HCT116 (cell line): ENCODE data around the gene IFRD2. TPM values are rescaled to one million over a fixed set of nuclear protein-coding genes. Genes with fewer than 3 reads are reported as not detected.

Source experiments
- ATAC-seq: fragments of 200-7000 bp; cut with Tn5 transposase; 2 replicates; pipeline ENCODE4 v1.9.1; 2020; ENCODE audit warnings: mild to moderate bottlenecking, moderate library complexity
- BruUV-seq: library from RNA; stranded (reverse); fragments of 400-500 nt; replicated peaks from 2 replicates; lab custom pipeline; 2021; lab: Mats Ljungman, UMichigan
- CTCF ChIA-PET: fragments of 300-600 bp; sonication (Branson Sonifier 250); formaldehyde crosslinking; loops from one replicate; lab custom pipeline; 2021; ENCODE audit warnings: antibody characterized with exemption; lab: Charles Lee
- POLR2A ChIA-PET: fragments of 300-600, 350-600 bp; sonication (Branson Sonifier 250); formaldehyde crosslinking; loops from one replicate; lab custom pipeline; 2021; ENCODE audit warnings: antibody characterized with exemption; lab: Charles Lee
- RAD21 ChIA-PET, 2 experiments: fragments of 300-600 bp; sonication (Branson Sonifier 250); formaldehyde crosslinking; loops; one replicate each; lab custom pipeline; 2023; ENCODE audit warnings: low total read pairs in 2 of 2; ENCODE audit not compliant: uncharacterized antibody in 2 of 2, unreplicated experiment in 2 of 2, low non-redundant PET in 1 of 2; lab: Charles Lee
- DNase-seq: peaks from one replicate; pipeline ENCODE4 v3.0.0-alpha.2; 2010; ENCODE audit warnings: low read depth, low spot score
- H2AFZ ChIP-seq: fragments of 200-600 bp; shearing (Covaris generic), sonication (generic); 2 replicates; pipeline ENCODE4 v1.6.1; 2017; ENCODE audit warnings: low read depth, mixed run types, mixed read lengths, antibody characterized with exemption, low read length; ENCODE audit not compliant: poor library complexity, severe bottlenecking
- H3K27ac ChIP-seq: 2 replicates; pipeline ENCODE4 v1.5.1; 2012; ENCODE audit warnings: low read depth, low read length
- H3K27me3 ChIP-seq: fragments of 200-600 bp; sonication (generic); 2 replicates; pipeline ENCODE4 v1.6.1; 2016; ENCODE audit warnings: mixed run types, low read length, mixed read lengths; ENCODE audit not compliant: insufficient read depth
- H3K36me3 ChIP-seq, 2 experiments: fragments of 200-500 bp in 1 of 2; fragments of 200-600 bp in 1 of 2; sonication (Bioruptor generic) in 1 of 2; sonication (generic) in 1 of 2; 2 replicates each; pipeline versions ENCODE4 v1.5.1 to v1.6.1; 2014 to 2016; ENCODE audit warnings: low read length in 2 of 2, inconsistent platforms in 1 of 2, mixed read lengths in 1 of 2, mixed run types in 1 of 2; ENCODE audit not compliant: insufficient read depth in 2 of 2, control insufficient read depth in 1 of 2
- H3K4me1 ChIP-seq, 2 experiments: fragments of 200-600 bp in 1 of 2; sonication (generic) in 1 of 2; 2 replicates each; pipeline versions ENCODE4 v1.5.1 to v1.6.1; 2012 to 2017; ENCODE audit warnings: low read length in 2 of 2, inconsistent platforms in 1 of 2, mild to moderate bottlenecking in 1 of 2, mixed read lengths in 1 of 2, mixed run types in 1 of 2, moderate library complexity in 1 of 2; ENCODE audit not compliant: insufficient read depth in 2 of 2, control insufficient read depth in 1 of 2
- H3K4me2 ChIP-seq: fragments of 200-600 bp; sonication (generic); 2 replicates; pipeline ENCODE4 v1.6.1; 2017; ENCODE audit warnings: mixed run types, low read length, mixed read lengths
- H3K4me3 ChIP-seq, 2 experiments: fragments of 200-600 bp in 1 of 2; sonication (generic) in 1 of 2; replicated peaks in 1 of 2; 2 replicates each; pipeline ENCODE4 v1.5.1; 2011 to 2016; ENCODE audit warnings: low read length in 2 of 2, control low read depth in 1 of 2, low read depth in 1 of 2, mild to moderate bottlenecking in 1 of 2, mixed read lengths in 1 of 2, mixed run types in 1 of 2
- H3K79me2 ChIP-seq: fragments of 200-600 bp; sonication (generic); 2 replicates; pipeline ENCODE4 v1.6.1; 2017; ENCODE audit warnings: mild to moderate bottlenecking, mixed run types, low read length, moderate library complexity, mixed read lengths; ENCODE audit not compliant: insufficient read depth
- H3K9ac ChIP-seq: fragments of 200-600 bp; sonication (generic); 2 replicates; pipeline ENCODE4 v1.6.1; 2016; ENCODE audit warnings: low read length, mixed read lengths
- H3K9me2 ChIP-seq: fragments of 200-600 bp; sonication (generic), shearing (Covaris generic); 2 replicates; pipeline ENCODE4 v1.6.1; 2017; ENCODE audit warnings: mixed run types, mild to moderate bottlenecking, moderate library complexity; ENCODE audit not compliant: insufficient read depth
- H3K9me3 ChIP-seq, 2 experiments: fragments of 200-500 bp in 1 of 2; fragments of 200-600 bp in 1 of 2; sonication (Bioruptor generic) in 1 of 2; sonication (generic) in 1 of 2; 2 replicates each; pipeline ENCODE4 v1.6.1; 2014 to 2017; ENCODE audit warnings: low read length in 2 of 2, mixed read lengths in 2 of 2, inconsistent platforms in 1 of 2, low read depth in 1 of 2, mild to moderate bottlenecking in 1 of 2, mixed run types in 1 of 2, moderate library complexity in 1 of 2; ENCODE audit not compliant: control insufficient read depth in 1 of 2, insufficient read depth in 1 of 2
- H4K20me1 ChIP-seq: fragments of 200-600 bp; sonication (generic), shearing (Covaris generic); 2 replicates; pipeline ENCODE4 v1.6.1; 2017; ENCODE audit warnings: mixed run types, mild to moderate bottlenecking, moderate library complexity; ENCODE audit not compliant: insufficient read depth
- CBX3 ChIP-seq: IDR thresholded peaks from 2 replicates; pipeline ENCODE4 v1.6.1; 2012; ENCODE audit warnings: low read depth
- CEBPB ChIP-seq: IDR thresholded peaks from 2 replicates; pipeline ENCODE4 v1.6.1; 2012; ENCODE audit warnings: low read depth
- ELF1 ChIP-seq: IDR thresholded peaks from 2 replicates; pipeline ENCODE4 v1.6.1; 2012; ENCODE audit warnings: low read depth, borderline replicate concordance
- JUND ChIP-seq: IDR thresholded peaks from 2 replicates; pipeline ENCODE4 v1.6.1; 2012
- POLR2A ChIP-seq: IDR thresholded peaks from 2 replicates; pipeline ENCODE4 v1.7.0; 2011; ENCODE audit warnings: borderline replicate concordance; ENCODE audit not compliant: insufficient read depth, insufficient read length; ENCODE audit errors: extremely low read depth
- SRF ChIP-seq: IDR thresholded peaks from 2 replicates; pipeline ENCODE4 v1.6.1; 2012; ENCODE audit warnings: low read depth
- YY1 ChIP-seq: IDR thresholded peaks from 2 replicates; pipeline ENCODE4 v1.6.1; 2011; ENCODE audit warnings: low read length, low read depth, moderate library complexity, mild to moderate bottlenecking; ENCODE audit not compliant: insufficient replicate concordance; ENCODE audit errors: extremely low read depth
- intact Hi-C: fragments of 100-400 bp; cut with micrococcal nuclease; formaldehyde crosslinking; loops from 2 replicates; pipeline ENCODE4 v1.10.0; 2022
- total RNA-seq: library from RNA; stranded (reverse); gene quantifications from one replicate; pipeline ENCODE4 v1.2.1, GENCODE V29; 2021; ENCODE audit not compliant: unreplicated experiment
- TF ChIP-seq, protein P1 (sequence below), 3 experiments: fragments of 200-600 bp in 1 of 3; sonication (generic) in 1 of 3; IDR thresholded peaks in 2 of 3; conservative IDR thresholded peaks in 1 of 3; 2 replicates each; pipeline ENCODE4 v1.5.1; 2012 to 2017; ENCODE audit warnings: low read depth in 2 of 3, low read length in 2 of 3, antibody characterized with exemption in 1 of 3, borderline replicate concordance in 1 of 3, control low read depth in 1 of 3, mild to moderate bottlenecking in 1 of 3, mixed read lengths in 1 of 3, mixed run types in 1 of 3, moderate library complexity in 1 of 3; ENCODE audit not compliant: insufficient read depth in 1 of 3

Gene IFRD2
- total RNA-seq, 1 experiment from 2014 or later = 146 TPM

DNA sequence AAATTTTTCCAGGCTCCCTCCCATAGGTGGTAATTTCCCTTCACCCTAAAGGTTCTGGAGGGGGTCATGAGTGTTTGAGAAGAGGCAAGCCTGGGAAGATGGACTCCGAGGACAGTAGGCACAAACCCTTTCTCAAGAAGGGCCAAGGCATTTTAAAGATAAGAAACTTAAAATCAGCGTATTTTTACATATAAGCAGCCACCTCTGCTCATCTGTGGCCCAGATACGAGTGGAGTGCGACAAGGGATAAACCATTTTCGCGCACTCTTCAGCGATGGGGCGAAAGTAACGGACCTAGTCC is 47.9 kb upstream of the IFRD2 start (continued):
- TF ChIP-seq, protein P1, sequence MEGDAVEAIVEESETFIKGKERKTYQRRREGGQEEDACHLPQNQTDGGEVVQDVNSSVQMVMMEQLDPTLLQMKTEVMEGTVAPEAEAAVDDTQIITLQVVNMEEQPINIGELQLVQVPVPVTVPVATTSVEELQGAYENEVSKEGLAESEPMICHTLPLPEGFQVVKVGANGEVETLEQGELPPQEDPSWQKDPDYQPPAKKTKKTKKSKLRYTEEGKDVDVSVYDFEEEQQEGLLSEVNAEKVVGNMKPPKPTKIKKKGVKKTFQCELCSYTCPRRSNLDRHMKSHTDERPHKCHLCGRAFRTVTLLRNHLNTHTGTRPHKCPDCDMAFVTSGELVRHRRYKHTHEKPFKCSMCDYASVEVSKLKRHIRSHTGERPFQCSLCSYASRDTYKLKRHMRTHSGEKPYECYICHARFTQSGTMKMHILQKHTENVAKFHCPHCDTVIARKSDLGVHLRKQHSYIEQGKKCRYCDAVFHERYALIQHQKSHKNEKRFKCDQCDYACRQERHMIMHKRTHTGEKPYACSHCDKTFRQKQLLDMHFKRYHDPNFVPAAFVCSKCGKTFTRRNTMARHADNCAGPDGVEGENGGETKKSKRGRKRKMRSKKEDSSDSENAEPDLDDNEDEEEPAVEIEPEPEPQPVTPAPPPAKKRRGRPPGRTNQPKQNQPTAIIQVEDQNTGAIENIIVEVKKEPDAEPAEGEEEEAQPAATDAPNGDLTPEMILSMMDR (IDR thresholded peaks at IDR 0.05 in 2 of 3, conservative IDR thresholded peaks at IDR 0.05 in 1 of 3; ENCODE audit: borderline replicate concordance in 1 of 3, insufficient read depth in 1 of 3, low read depth in 2 of 3, low read length in 2 of 3) = no peak
- no peak for TF ChIP-seq ELF1
- TF ChIP-seq, all 23 proteins: peak for 0

DNA sequence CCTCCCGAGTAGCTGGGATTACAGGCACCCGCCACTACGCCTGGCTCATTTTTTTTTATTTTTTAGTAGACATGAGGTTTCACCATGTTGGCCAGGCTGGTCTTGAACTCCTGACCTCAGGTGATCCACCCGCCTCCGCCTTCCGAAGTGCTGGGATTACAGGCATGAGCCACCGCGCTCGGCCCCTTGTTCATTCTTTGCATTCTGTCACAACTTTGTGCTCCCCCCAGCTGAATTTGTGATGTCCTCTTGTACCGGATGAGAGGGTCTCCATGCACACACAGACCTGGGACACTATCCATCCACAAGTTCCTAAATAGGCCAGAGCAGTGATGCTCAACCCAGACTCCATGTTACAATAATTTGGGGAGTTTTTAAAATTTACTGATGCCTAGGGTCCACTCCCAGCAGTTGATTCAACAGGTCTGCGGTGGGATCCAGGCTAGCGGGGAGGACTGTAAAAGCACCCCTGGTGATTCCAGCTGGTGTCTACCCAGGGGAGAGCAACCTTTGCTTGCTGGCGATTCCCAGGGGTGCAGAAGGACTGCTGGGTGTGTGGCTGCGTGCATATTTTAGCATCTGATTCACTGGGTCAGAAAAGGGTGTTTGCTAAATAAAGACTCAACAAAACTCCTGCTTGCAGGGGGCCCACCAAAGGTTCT is 47.4 kb upstream of the IFRD2 start:
- ATAC-seq (no peak), DNase-seq (no peak)
- BruUV-seq = no TSS peak
- Histone ChIP-seq H3K9me3 (no peaks in the 10 kb centered on the region), H3K4me1 (peaks cover 29 to 60% of the 10 kb centered on the region in 2 experiments), H3K36me3 (peaks cover 0 to 5% of the 10 kb centered on the region in 2 experiments; a peak in 1 of 4 replicates), H3K27me3 (no peaks in the 10 kb centered on the region), H3K9ac (peak overlapping the region; percentile 98), H2AFZ (no peak overlapping the region), H3K4me2 (peak overlapping the region; percentile 95), H3K79me2 (peaks cover 47% of the 10 kb centered on the region), H3K4me3 (peak overlapping the region; percentile 62 to 89), H4K20me1 (no peaks in the 10 kb centered on the region; the same call in 1 of the 2 replicates), H3K9me2 (no peaks in the 10 kb centered on the region), H3K27ac (peak overlapping the region; percentile 82)
- no peak for TF ChIP-seq JUND
- TF ChIP-seq CBX3 = no peak
- TF ChIP-seq CEBPB = no peak
- no peak for TF ChIP-seq YY1
- TF ChIP-seq SRF = no peak
- TF ChIP-seq, protein P1 (IDR thresholded peaks at IDR 0.05 in 2 of 3, conservative IDR thresholded peaks at IDR 0.05 in 1 of 3; ENCODE audit: borderline replicate concordance in 1 of 3, insufficient read depth in 1 of 3, low read depth in 2 of 3, low read length in 2 of 3) = no peak
- no peak for TF ChIP-seq POLR2A
- ChIA-PET POLR2A (no interaction called here), RAD21 (interaction anchor here in 1 of 2 experiments (0.5 kb wide), 1 partner anchor 113 kb away, joined by 4 read pairs; no protein-coding TSS in a partner anchor), CTCF (no interaction called here)
- intact Hi-C loops = no loop called here
